ENCODE results near the gene ZC3H7A.
"Not testable (repeated sequence)": the region's sequence is repeated elsewhere in the genome, so short reads cannot be mapped to it uniquely, and the experiment has no call there.

ZC3H7A gene

GRCh38 chr16:11797166-11797956 is at the start of gene ZC3H7A:
Gene ZC3H7A, minus strand, starts transcription at chr16:11797258. Its CDS starts 14,904 bp downstream, at chr16:11782354.
- Mint-ChIP-seq H3K4me1 (peaks cover 79% of the 10 kb centered on the region), H3K4me3 (peak within 1 kb of the TSS; percentile 91), H3K36me3 (peaks cover 10% of the 10 kb centered on the region), H3K27me3 (no peaks in the 10 kb centered on the region), H3K9me3 (no peaks in the 10 kb centered on the region), H3K27ac (peak within 1 kb of the TSS; percentile 93)

- no peak overlapping the region for H3K27ac Mint-ChIP-seq
- H3K9me3 Mint-ChIP-seq, result no peaks in the 10 kb centered on the region
- no peaks in the 10 kb centered on the region for H3K27me3 Mint-ChIP-seq
- H3K36me3 Mint-ChIP-seq, result peaks cover 15% of the 10 kb centered on the region
- H3K4me3 Mint-ChIP-seq, result no peak overlapping the region
- peaks cover 54% of the 10 kb centered on the region for H3K4me1 Mint-ChIP-seq
Observed at GRCh38 chr16:11844499-11844898, 47.4 kb upstream of the ZC3H7A start.

- Mint-ChIP-seq H3K27ac (no peak overlapping the region), H3K4me3 (no peak overlapping the region), H3K36me3 (peaks cover 11% of the 10 kb centered on the region)
Observed at GRCh38 chr16:11843861-11844260, 46.8 kb upstream of the ZC3H7A start.

GRCh38 chr16:11843206-11843605 is 46.1 kb upstream of the ZC3H7A start:
- peaks cover 42% of the 10 kb centered on the region for H3K4me1 Mint-ChIP-seq
- H3K36me3 Mint-ChIP-seq, result peaks cover 7% of the 10 kb centered on the region

More at GRCh38 chr16:11843861-11844260, 46.8 kb upstream of the ZC3H7A start:
- Mint-ChIP-seq H3K9me3 (no peaks in the 10 kb centered on the region), H3K27me3 (no peaks in the 10 kb centered on the region), H3K4me1 (peaks cover 48% of the 10 kb centered on the region)

GRCh38 chr16:11841026-11841425 is 44.0 kb upstream of the ZC3H7A start:
- H3K4me3 Mint-ChIP-seq, result no peak overlapping the region
- H3K27me3 Mint-ChIP-seq, result no peaks in the 10 kb centered on the region
- peaks cover 27% of the 10 kb centered on the region for H3K4me1 Mint-ChIP-seq
- H3K27ac Mint-ChIP-seq, result no peak overlapping the region
- H3K9me3 Mint-ChIP-seq, result no peaks in the 10 kb centered on the region
- H3K36me3 Mint-ChIP-seq, result peaks cover 9% of the 10 kb centered on the region

More at GRCh38 chr16:11843206-11843605, 46.1 kb upstream of the ZC3H7A start:
- no peaks in the 10 kb centered on the region for H3K27me3 Mint-ChIP-seq
- H3K4me3 Mint-ChIP-seq, result no peak overlapping the region
- no peaks in the 10 kb centered on the region for H3K9me3 Mint-ChIP-seq
- no peak overlapping the region for H3K27ac Mint-ChIP-seq

- H3K4me1 Mint-ChIP-seq, result peaks cover 7% of the 10 kb centered on the region
- peaks cover 7% of the 10 kb centered on the region for H3K36me3 Mint-ChIP-seq
- H3K27ac Mint-ChIP-seq, result no peak overlapping the region
- no peaks in the 10 kb centered on the region for H3K27me3 Mint-ChIP-seq
- H3K4me3 Mint-ChIP-seq, result no peak overlapping the region
- H3K9me3 Mint-ChIP-seq, result no peaks in the 10 kb centered on the region
Observed at GRCh38 chr16:11836650-11837244, 39.7 kb upstream of the ZC3H7A start.

- H3K4me3 Mint-ChIP-seq, result no peak overlapping the region
- H3K27me3 Mint-ChIP-seq, result no peaks in the 10 kb centered on the region
- H3K9me3 Mint-ChIP-seq, result no peaks in the 10 kb centered on the region
- H3K36me3 Mint-ChIP-seq, result peaks cover 7% of the 10 kb centered on the region
- no peak overlapping the region for H3K27ac Mint-ChIP-seq
- H3K4me1 Mint-ChIP-seq, result peaks cover 7% of the 10 kb centered on the region
Observed at GRCh38 chr16:11835891-11836649, 39.0 kb upstream of the ZC3H7A start.

- no peak overlapping the region for H3K27ac Mint-ChIP-seq
- peaks cover 7% of the 10 kb centered on the region for H3K36me3 Mint-ChIP-seq
- H3K4me1 Mint-ChIP-seq, result peaks cover 7% of the 10 kb centered on the region
Observed at GRCh38 chr16:11835309-11835708, 38.3 kb upstream of the ZC3H7A start.

GRCh38 chr16:11833951-11834695 is 37.1 kb upstream of the ZC3H7A start:
- Mint-ChIP-seq H3K27ac (no peak overlapping the region), H3K9me3 (no peaks in the 10 kb centered on the region), H3K27me3 (no peaks in the 10 kb centered on the region), H3K36me3 (peaks cover 3% of the 10 kb centered on the region), H3K4me1 (peaks cover 3% of the 10 kb centered on the region), H3K4me3 (no peak overlapping the region)

More at GRCh38 chr16:11835309-11835708, 38.3 kb upstream of the ZC3H7A start:
- no peaks in the 10 kb centered on the region for H3K27me3 Mint-ChIP-seq
- H3K4me3 Mint-ChIP-seq, result no peak overlapping the region
- no peaks in the 10 kb centered on the region for H3K9me3 Mint-ChIP-seq

GRCh38 chr16:11828696-11829095 is 31.6 kb upstream of the ZC3H7A start:
- no peak overlapping the region for H3K4me3 Mint-ChIP-seq

GRCh38 chr16:11825520-11826165 is 28.6 kb upstream of the ZC3H7A start:
- not testable (repeated sequence) for H3K36me3 Mint-ChIP-seq, H3K4me1 Mint-ChIP-seq, H3K4me3 Mint-ChIP-seq, H3K9me3 Mint-ChIP-seq, H3K27me3 Mint-ChIP-seq, H3K27ac Mint-ChIP-seq

More at GRCh38 chr16:11828696-11829095, 31.6 kb upstream of the ZC3H7A start:
- Mint-ChIP-seq H3K27ac (no peak overlapping the region), H3K9me3 (no peaks in the 10 kb centered on the region), H3K36me3 (no peaks in the 10 kb centered on the region), H3K27me3 (no peaks in the 10 kb centered on the region), H3K4me1 (no peaks in the 10 kb centered on the region)

GRCh38 chr16:11824362-11824761 is 27.3 kb upstream of the ZC3H7A start:
- H3K9me3 Mint-ChIP-seq, result no peaks in the 10 kb centered on the region

GRCh38 chr16:11823645-11824044 is 26.6 kb upstream of the ZC3H7A start:
- not testable (repeated sequence) for H3K4me1 Mint-ChIP-seq, H3K4me3 Mint-ChIP-seq, H3K27ac Mint-ChIP-seq, H3K9me3 Mint-ChIP-seq, H3K36me3 Mint-ChIP-seq, H3K27me3 Mint-ChIP-seq

More at GRCh38 chr16:11824362-11824761, 27.3 kb upstream of the ZC3H7A start:
- Mint-ChIP-seq H3K4me3 (no peak overlapping the region), H3K36me3 (no peaks in the 10 kb centered on the region), H3K27ac (no peak overlapping the region), H3K27me3 (no peaks in the 10 kb centered on the region), H3K4me1 (no peaks in the 10 kb centered on the region)

- Mint-ChIP-seq H3K4me3 (no peak overlapping the region), H3K27me3 (no peaks in the 10 kb centered on the region), H3K36me3 (no peaks in the 10 kb centered on the region), H3K27ac (no peak overlapping the region), H3K4me1 (no peaks in the 10 kb centered on the region), H3K9me3 (no peaks in the 10 kb centered on the region)
Observed at GRCh38 chr16:11819798-11820197, 22.7 kb upstream of the ZC3H7A start.

GRCh38 chr16:11818970-11819369 is 21.9 kb upstream of the ZC3H7A start:
- not testable (repeated sequence) for H3K9me3 Mint-ChIP-seq, H3K4me3 Mint-ChIP-seq, H3K27ac Mint-ChIP-seq, H3K27me3 Mint-ChIP-seq, H3K4me1 Mint-ChIP-seq, H3K36me3 Mint-ChIP-seq

Data from activated naive CD4-positive, alpha-beta T cell treated with anti-CD3 and anti-CD28 coated beads, Interleukin-2, amount 50 U/mL, for 24 hours (primary cell).